ENCODE data around the gene VSTM2B.

VSTM2B gene

GRCh38 chr19:29516821-29517395, 8.9 kb upstream of the VSTM2B start:
- DNase-seq = no peak

GRCh38 chr19:29517412-29517811, 8.4 kb upstream of the VSTM2B start:
- DNase-seq = no peak

- DNase-seq = no peak
Observed at GRCh38 chr19:29517946-29518345, 7.8 kb upstream of the VSTM2B start.

- DNase-seq = no peak
Observed at GRCh38 chr19:29519146-29519545, 6.6 kb upstream of the VSTM2B start.

GRCh38 chr19:29519931-29520330, 5.9 kb upstream of the VSTM2B start:
- no peak for DNase-seq

- no peak for DNase-seq
Observed at GRCh38 chr19:29520390-29520789, 5.4 kb upstream of the VSTM2B start.

- DNase-seq = no peak
Observed at GRCh38 chr19:29521291-29522075, 4.3 kb upstream of the VSTM2B start.

GRCh38 chr19:29523568-29523967, 2.2 kb upstream of the VSTM2B start:
- DNase-seq = no peak

- peak; percentile 14 for DNase-seq
Observed at GRCh38 chr19:29524201-29524911, 1.4 kb upstream of the VSTM2B start.

- DNase-seq = no peak
Observed at GRCh38 chr19:29524912-29525831, 622 bp upstream of the VSTM2B start.

GRCh38 chr19:29526730-29527499, 1.1 kb downstream of the VSTM2B start:
- DNase-seq = no peak

- DNase-seq = no peak
Observed at GRCh38 chr19:29527500-29528328, 1.9 kb downstream of the VSTM2B start.

- DNase-seq = no peak
Observed at GRCh38 chr19:29528350-29528945, 2.7 kb downstream of the VSTM2B start.

- DNase-seq = no peak
Observed at GRCh38 chr19:29528946-29529645, 3.3 kb downstream of the VSTM2B start.

GRCh38 chr19:29529646-29530539, 4.1 kb downstream of the VSTM2B start:
- no peak for DNase-seq

GRCh38 chr19:29530540-29531457, 5.0 kb downstream of the VSTM2B start:
- DNase-seq = no peak

- no peak for DNase-seq
Observed at GRCh38 chr19:29531458-29532025, 5.7 kb downstream of the VSTM2B start.

- no peak for DNase-seq
Observed at GRCh38 chr19:29532097-29532496, 6.3 kb downstream of the VSTM2B start.
